Naive thymus-derived CD8-positive, alpha-beta T cell (primary cell): Measurements from ENCODE around the gene CHIT1. TPM values are rescaled to one million over a fixed set of nuclear protein-coding genes. Genes with fewer than 3 reads are reported as not detected.
"Not testable (repeated sequence)": the region's sequence is repeated elsewhere in the genome, so short reads cannot be mapped to it uniquely, and the experiment has no call there.

Source experiments
- ATAC-seq, 2 donors: fragments of 150-1000 bp; cut with Tn5 transposase in 1 of 2; sonication (Bioruptor Pico), chemical (Tn5 transposase) in 1 of 2; 1 replicate in 1 of 2; 2 replicates in 1 of 2; pipeline ENCODE4 v1.10.0; 2021; ENCODE audit warnings: mild to moderate bottlenecking in 2 of 2, moderate library complexity in 2 of 2
- POLR2A ChIA-PET: fragments of 350-600 bp; sonication (Branson Sonifier 250); formaldehyde crosslinking; loops from one replicate; lab custom pipeline; 2021; ENCODE audit warnings: antibody characterized with exemption; lab: Charles Lee
- DNase-seq, 10 donors: peaks; one replicate each; pipeline versions ENCODE4 v3.0.0 to v3.0.0-alpha.2; 2020 to 2022
- H3K27ac Mint-ChIP-seq, 10 donors: one replicate each; pipeline ENCODE4 v1.8.0; 2020 to 2022; ENCODE audit warnings: mild to moderate bottlenecking in 10 of 10, mixed read lengths in 10 of 10, moderate library complexity in 4 of 10, inconsistent platforms in 1 of 10
- H3K27me3 Mint-ChIP-seq, 5 donors: one replicate each; pipeline ENCODE4 v1.8.0; 2021 to 2022; ENCODE audit warnings: mixed read lengths in 5 of 5
- H3K36me3 Mint-ChIP-seq, 3 donors: one replicate each; pipeline ENCODE4 v1.8.0; 2020 to 2022; ENCODE audit warnings: mixed read lengths in 3 of 3, mild to moderate bottlenecking in 2 of 3, inconsistent platforms in 1 of 3
- H3K4me1 Mint-ChIP-seq, 4 donors: one replicate each; pipeline ENCODE4 v1.8.0; 2021 to 2022; ENCODE audit warnings: mixed read lengths in 4 of 4
- H3K4me3 Mint-ChIP-seq, 10 donors: one replicate each; pipeline ENCODE4 v1.8.0; 2020 to 2022; ENCODE audit warnings: mild to moderate bottlenecking in 10 of 10, mixed read lengths in 10 of 10, moderate library complexity in 6 of 10, inconsistent platforms in 1 of 10
- H3K9me3 Mint-ChIP-seq, 9 donors: one replicate each; pipeline ENCODE4 v1.8.0; 2020 to 2022; ENCODE audit warnings: mixed read lengths in 9 of 9, mild to moderate bottlenecking in 3 of 9, inconsistent platforms in 1 of 9, moderate library complexity in 1 of 9
- polyA plus RNA-seq, 3 donors: library from polyadenylated mRNA; unstranded; fragments of 300-500 nt; fragmentation: Illumina TruSeq; gene quantifications; one replicate each; pipeline ENCODE4 v1.2.3, GENCODE V29; 2021
- total RNA-seq, 8 experiments: library from RNA in 2 of 8; stranded (reverse) in 2 of 8; gene quantifications; one replicate each; pipeline ENCODE4 v1.2.3 and lab custom pipeline; 2021 to 2026

CHIT1 gene
- total and polyA plus RNA-seq, 5 experiments from 2014 or later, result 0.05 to 2.5 (median 0.75) TPM; not detected in 2

GRCh38 chr1:203263496-203263895, 34.0 kb upstream of the CHIT1 start:
- ATAC-seq (no peak), DNase-seq (no peak)
- peaks cover 0 to 4% (median 0%) of the 10 kb centered on the region in 5 donors for H3K27me3 Mint-ChIP-seq
- no peak overlapping the region for H3K27ac Mint-ChIP-seq
- H3K36me3 Mint-ChIP-seq, result no peaks in the 10 kb centered on the region
- no peak overlapping the region for H3K4me3 Mint-ChIP-seq
- H3K4me1 Mint-ChIP-seq, result peaks cover 9 to 17% (median 11%) of the 10 kb centered on the region in 4 donors
- POLR2A ChIA-PET, result no interaction called here
- no peaks in the 10 kb centered on the region for H3K9me3 Mint-ChIP-seq

- peaks cover 0 to 22% (median 11%) of the 10 kb centered on the region in 3 donors for H3K36me3 Mint-ChIP-seq
- peaks cover 0 to 22% (median 10%) of the 10 kb centered on the region in 9 donors for H3K9me3 Mint-ChIP-seq
- not testable (repeated sequence) for H3K4me1 Mint-ChIP-seq, ATAC-seq, H3K4me3 Mint-ChIP-seq, DNase-seq, H3K27ac Mint-ChIP-seq
- POLR2A ChIA-PET, result interaction anchor here (0.7 kb wide), 1 partner anchor 1121 kb away, joined by 6 read pairs; no protein-coding TSS in a partner anchor
- peaks cover 12 to 42% (median 35%) of the 10 kb centered on the region in 5 donors for H3K27me3 Mint-ChIP-seq
Observed at GRCh38 chr1:203256636-203257035, 27.2 kb upstream of the CHIT1 start.

DNA sequence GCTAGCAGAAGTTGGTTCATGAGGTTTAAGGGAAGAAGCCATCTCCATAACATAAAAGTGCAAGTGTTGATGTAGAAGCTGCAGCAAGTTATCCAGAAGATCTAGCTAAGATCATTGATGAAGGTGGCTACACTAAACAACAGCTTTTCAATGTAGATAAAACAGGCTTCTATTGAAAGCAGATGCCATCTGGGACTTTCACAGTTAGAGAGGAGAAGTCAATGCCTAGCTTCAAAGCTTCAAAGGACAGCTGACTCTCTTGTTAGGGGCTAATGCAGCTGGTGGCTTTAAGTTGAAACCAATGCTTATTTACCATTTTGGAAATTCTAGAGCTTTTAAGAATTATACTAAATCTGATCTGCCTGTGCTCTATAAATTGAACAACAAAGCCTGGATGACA, 25.3 kb upstream of the CHIT1 start:
- H3K4me3 Mint-ChIP-seq, H3K4me1 Mint-ChIP-seq, DNase-seq, POLR2A ChIA-PET, H3K27ac Mint-ChIP-seq, ATAC-seq: not testable (repeated sequence)
- Mint-ChIP-seq H3K36me3 (peaks cover 0 to 22% (median 11%) of the 10 kb centered on the region in 3 donors), H3K9me3 (peaks cover 0 to 22% (median 10%) of the 10 kb centered on the region in 9 donors), H3K27me3 (peaks cover 12 to 44% (median 35%) of the 10 kb centered on the region in 5 donors)

- POLR2A ChIA-PET, result no interaction called here
- peaks cover 0 to 22% (median 11%) of the 10 kb centered on the region in 3 donors for H3K36me3 Mint-ChIP-seq
- H3K4me1 Mint-ChIP-seq, result no peaks in the 10 kb centered on the region
- no peak overlapping the region for H3K27ac Mint-ChIP-seq
- no peak for ATAC-seq
- DNase-seq, result no peak
- H3K4me3 Mint-ChIP-seq, result no peak overlapping the region
- H3K9me3 Mint-ChIP-seq, result peaks cover 0 to 22% (median 10%) of the 10 kb centered on the region in 9 donors
- H3K27me3 Mint-ChIP-seq, result peaks cover 13 to 44% (median 36%) of the 10 kb centered on the region in 5 donors
Observed at GRCh38 chr1:203252678-203253077, 23.2 kb upstream of the CHIT1 start.

- POLR2A ChIA-PET, result no interaction called here
- Mint-ChIP-seq H3K9me3 (peaks cover 0 to 22% (median 7%) of the 10 kb centered on the region in 9 donors), H3K27ac (no peak overlapping the region), H3K36me3 (peaks cover 0 to 22% (median 10%) of the 10 kb centered on the region in 3 donors), H3K27me3 (peaks cover 9 to 44% (median 33%) of the 10 kb centered on the region in 5 donors), H3K4me1 (no peaks in the 10 kb centered on the region), H3K4me3 (no peak overlapping the region)
- DNase-seq, result no peak
- no peak for ATAC-seq
Observed at GRCh38 chr1:203251466-203251865, 22.0 kb upstream of the CHIT1 start.

GRCh38 chr1:203250911-203251310, 21.4 kb upstream of the CHIT1 start:
- DNase-seq (no peak), ATAC-seq (no peak)
- peaks cover 0 to 18% (median 7%) of the 10 kb centered on the region in 9 donors for H3K9me3 Mint-ChIP-seq
- H3K27me3 Mint-ChIP-seq, result peaks cover 6 to 39% (median 31%) of the 10 kb centered on the region in 5 donors
- no peak overlapping the region for H3K4me3 Mint-ChIP-seq
- no peaks in the 10 kb centered on the region for H3K4me1 Mint-ChIP-seq
- POLR2A ChIA-PET, result no interaction called here
- H3K36me3 Mint-ChIP-seq, result peaks cover 0 to 19% (median 8%) of the 10 kb centered on the region in 3 donors
- no peak overlapping the region for H3K27ac Mint-ChIP-seq

- peaks cover 5 to 37% (median 18%) of the 10 kb centered on the region in 5 donors for H3K27me3 Mint-ChIP-seq
- DNase-seq (no peak), ATAC-seq (no peak)
- H3K27ac Mint-ChIP-seq, result no peak overlapping the region
- no peaks in the 10 kb centered on the region for H3K4me1 Mint-ChIP-seq
- POLR2A ChIA-PET, result no interaction called here
- H3K4me3 Mint-ChIP-seq, result no peak overlapping the region
- no peaks in the 10 kb centered on the region for H3K36me3 Mint-ChIP-seq
- peaks cover 0 to 4% (median 0%) of the 10 kb centered on the region in 9 donors for H3K9me3 Mint-ChIP-seq
Observed at GRCh38 chr1:203244776-203245175, 15.3 kb upstream of the CHIT1 start.

DNA sequence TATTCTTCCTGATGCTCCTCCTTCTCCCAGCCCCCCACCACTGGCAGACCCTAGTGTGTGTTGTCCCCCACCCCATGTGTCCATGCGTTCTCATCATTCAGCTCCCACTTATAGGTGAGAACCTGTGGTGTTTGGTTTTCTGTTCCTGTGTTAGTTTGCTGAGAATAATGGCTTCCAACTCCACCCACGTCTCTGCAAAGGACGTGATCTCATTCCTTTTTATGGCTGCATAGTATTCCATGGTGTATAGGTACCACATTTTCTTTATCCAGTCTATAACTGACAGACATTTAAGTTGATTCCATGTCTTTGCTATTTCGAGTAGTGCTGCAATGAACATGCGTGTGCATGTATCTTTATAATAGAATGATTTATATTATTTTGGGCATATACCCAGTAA, 12.2 kb upstream of the CHIT1 start:
- not testable (repeated sequence) for ATAC-seq

DNA sequence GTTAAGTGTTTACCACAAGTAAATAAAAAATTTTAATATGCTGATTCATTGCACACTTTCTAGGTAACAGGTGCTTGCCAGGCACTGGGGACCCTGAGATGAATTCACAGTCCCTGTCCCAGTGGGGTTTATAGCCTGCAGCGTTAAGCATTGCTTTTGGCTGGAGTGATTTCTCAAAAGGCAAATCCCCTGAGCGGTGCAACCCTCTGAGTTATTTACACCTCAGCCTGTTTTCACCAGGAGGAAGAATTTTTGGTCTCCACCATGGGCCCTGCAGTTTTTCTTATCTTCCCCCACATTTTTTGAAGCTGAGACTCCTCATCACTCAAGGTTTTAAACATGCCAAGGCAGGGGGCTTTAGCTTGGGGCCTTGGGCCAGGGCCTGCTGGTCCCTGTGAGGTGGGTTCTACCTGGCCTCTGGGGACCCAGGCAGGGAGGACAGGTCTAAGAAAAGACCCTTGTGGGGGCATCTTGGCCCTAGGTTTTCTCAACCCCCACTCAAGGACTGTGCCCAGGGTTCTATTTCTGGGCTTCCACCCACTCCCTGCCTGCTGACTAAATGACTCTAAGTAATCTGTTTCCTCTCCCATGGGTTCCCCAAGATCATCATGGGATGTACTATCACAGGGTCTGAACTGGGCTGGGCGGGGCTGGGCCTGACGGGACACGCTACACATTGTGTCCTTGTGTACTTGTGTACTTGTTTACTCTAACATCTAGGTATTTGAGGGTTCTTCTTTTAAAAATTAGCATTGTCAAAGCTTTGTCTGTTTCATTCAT, 10.2 kb upstream of the CHIT1 start:
- Mint-ChIP-seq H3K9me3 (peaks cover 10 to 34% (median 26%) of the 10 kb centered on the region in 9 donors), H3K4me3 (no peak overlapping the region), H3K36me3 (peaks cover 3 to 25% (median 9%) of the 10 kb centered on the region in 3 donors), H3K27me3 (peaks cover 10 to 42% (median 33%) of the 10 kb centered on the region in 5 donors), H3K4me1 (no peaks in the 10 kb centered on the region), H3K27ac (no peak overlapping the region)
- POLR2A ChIA-PET, result no interaction called here
- DNase-seq (no peak), ATAC-seq (no peak)

More for the DNA sequence above, 12.2 kb upstream of the CHIT1 start:
- H3K36me3 Mint-ChIP-seq, DNase-seq, POLR2A ChIA-PET, H3K27ac Mint-ChIP-seq, H3K4me3 Mint-ChIP-seq, H3K4me1 Mint-ChIP-seq: not testable (repeated sequence)
- Mint-ChIP-seq H3K27me3 (peaks cover 8 to 37% (median 25%) of the 10 kb centered on the region in 5 donors), H3K9me3 (peaks cover 0 to 14% (median 9%) of the 10 kb centered on the region in 9 donors)

GRCh38 chr1:203239081-203239480, 9.6 kb upstream of the CHIT1 start:
- Mint-ChIP-seq H3K36me3 (peaks cover 3 to 31% (median 11%) of the 10 kb centered on the region in 3 donors), H3K4me3 (no peak overlapping the region), H3K9me3 (peaks cover 13 to 40% (median 27%) of the 10 kb centered on the region in 9 donors), H3K27me3 (peaks cover 10 to 44% (median 32%) of the 10 kb centered on the region in 5 donors), H3K4me1 (no peaks in the 10 kb centered on the region), H3K27ac (no peak overlapping the region)
- DNase-seq (no peak), ATAC-seq (no peak)
- POLR2A ChIA-PET, result no interaction called here

DNA sequence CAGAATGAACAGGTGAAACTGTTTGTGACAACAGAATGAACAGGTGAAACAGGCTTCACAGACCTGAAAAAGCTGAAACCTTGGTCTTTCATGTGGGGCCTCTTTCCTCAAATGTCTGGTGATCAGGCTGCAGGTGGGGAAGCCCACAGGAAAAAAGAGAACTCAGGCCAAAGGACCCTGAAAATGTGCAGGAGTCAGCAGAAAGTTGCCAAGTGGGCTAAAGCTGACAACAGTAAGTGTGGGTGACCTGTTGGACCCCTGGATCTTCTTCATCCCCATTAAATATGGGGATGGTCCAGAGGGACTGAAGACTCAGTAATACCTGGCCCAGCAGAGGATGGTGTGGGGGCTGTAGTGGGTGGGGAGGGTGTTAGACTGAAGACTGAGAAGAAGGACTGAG, 9.1 kb upstream of the CHIT1 start:
- peaks cover 18 to 45% (median 32%) of the 10 kb centered on the region in 9 donors for H3K9me3 Mint-ChIP-seq
- H3K4me1 Mint-ChIP-seq, result no peaks in the 10 kb centered on the region
- no peak overlapping the region for H3K27ac Mint-ChIP-seq
- ATAC-seq, result no peak
- no peak overlapping the region for H3K4me3 Mint-ChIP-seq
- H3K36me3 Mint-ChIP-seq, result peaks cover 3 to 36% (median 17%) of the 10 kb centered on the region in 3 donors
- POLR2A ChIA-PET, result no interaction called here
- peaks cover 15 to 50% (median 33%) of the 10 kb centered on the region in 5 donors for H3K27me3 Mint-ChIP-seq
- DNase-seq, result no peak

DNA sequence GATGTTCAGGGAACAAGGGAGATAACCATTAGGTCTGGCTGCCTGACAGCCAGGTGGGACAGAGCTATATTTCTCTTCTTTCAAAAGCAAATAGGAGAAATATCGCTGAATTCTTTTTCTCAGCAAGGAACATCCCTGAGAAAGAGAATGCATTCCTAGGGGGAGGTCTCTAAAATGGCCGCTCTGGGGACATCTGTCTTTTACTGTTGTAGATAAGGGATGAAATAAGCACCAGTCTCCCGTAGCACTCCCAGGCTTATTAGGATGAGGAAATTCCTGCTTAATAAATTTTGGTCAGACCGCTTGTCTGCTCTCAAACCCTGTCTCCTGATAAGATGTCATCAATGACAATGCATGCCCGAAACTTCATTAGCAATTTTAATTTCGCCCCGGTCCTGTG, 5.4 kb upstream of the CHIT1 start:
- not testable (repeated sequence) for H3K27ac Mint-ChIP-seq
- Mint-ChIP-seq H3K27me3 (peaks cover 21 to 43% (median 26%) of the 10 kb centered on the region in 5 donors), H3K9me3 (peaks cover 19 to 57% (median 34%) of the 10 kb centered on the region in 9 donors)

GRCh38 chr1:203228670-203229069, 803 bp downstream of the CHIT1 start:
- H3K27me3 Mint-ChIP-seq, result peaks cover 9 to 30% (median 20%) of the 10 kb centered on the region in 5 donors
- POLR2A ChIA-PET, result no interaction called here
- no peak for ATAC-seq

More for the DNA sequence above, 5.4 kb upstream of the CHIT1 start:
- POLR2A ChIA-PET, ATAC-seq, DNase-seq, H3K4me3 Mint-ChIP-seq, H3K4me1 Mint-ChIP-seq: not testable (repeated sequence)
- H3K36me3 Mint-ChIP-seq, result peaks cover 3 to 39% (median 17%) of the 10 kb centered on the region in 3 donors

More at GRCh38 chr1:203228670-203229069, 803 bp downstream of the CHIT1 start:
- H3K36me3 Mint-ChIP-seq, result peaks cover 0 to 4% (median 1%) of the 10 kb centered on the region in 3 donors
- no peak overlapping the region for H3K4me3 Mint-ChIP-seq
- peaks cover 0 to 12% (median 4%) of the 10 kb centered on the region in 9 donors for H3K9me3 Mint-ChIP-seq
- no peak overlapping the region for H3K27ac Mint-ChIP-seq
- no peak for DNase-seq
- peaks cover 0 to 4% (median 0%) of the 10 kb centered on the region in 4 donors for H3K4me1 Mint-ChIP-seq
